Ishikawa (cell line): ENCODE results near the gene POC1B.
A peak's percentile ranks its signal among the peaks of the same experiment; 100 is the strongest.

Experiments used
- CEBPB ChIP-seq: IDR thresholded peaks from 2 replicates; pipeline ENCODE4 v1.6.1; 2012
- RAD21 ChIP-seq: IDR thresholded peaks from 2 replicates; pipeline ENCODE4 v1.6.1; 2012; ENCODE audit warnings: low read depth
- TEAD4 ChIP-seq: IDR thresholded peaks from 2 replicates; pipeline ENCODE4 v1.6.1; 2012
- USF1 ChIP-seq: IDR thresholded peaks from 2 replicates; pipeline ENCODE4 v1.6.1; 2012
- YY1 ChIP-seq: IDR thresholded peaks from 2 replicates; pipeline ENCODE4 v1.6.1; 2012; ENCODE audit warnings: low read depth
- ZBTB7A ChIP-seq: IDR thresholded peaks from 2 replicates; pipeline ENCODE4 v1.6.1; 2012; ENCODE audit warnings: low read depth

GRCh38 chr12:89514751-89515150, 11.1 kb downstream of the POC1B start:
- TF ChIP-seq RAD21 (no peak), YY1 (no peak), TEAD4 (no peak), ZBTB7A (no peak), CEBPB (0 out of 2 replicates have a peak, but pooled peaks have one; percentile 5), USF1 (no peak)
